Activated B cell treated with CpG ODN at 0.5 μM for 24 hours (primary cell): ENCODE measurements around the gene DLG2. TPM values are rescaled to one million over a fixed set of nuclear protein-coding genes. Genes with fewer than 3 reads are reported as not detected.

ENCODE experiments used
- ATAC-seq: fragments of 200-7000 bp; cut with Tn5 transposase; one replicate; pipeline ENCODE4 v1.10.0; 2021; ENCODE audit warnings: low read depth, mild to moderate bottlenecking, moderate library complexity
- CTCF ChIA-PET: fragments of 350-600 bp; sonication (Branson Sonifier 250); formaldehyde crosslinking; loops from one replicate; lab custom pipeline; 2021; ENCODE audit warnings: antibody characterized with exemption; lab: Charles Lee
- POLR2A ChIA-PET: fragments of 350-600 bp; sonication (Branson Sonifier 250); formaldehyde crosslinking; loops from one replicate; lab custom pipeline; 2021; ENCODE audit warnings: antibody characterized with exemption; lab: Charles Lee
- DNase-seq: peaks from one replicate; pipeline ENCODE4 v3.0.0; 2022
- H3K27ac Mint-ChIP-seq: one replicate; pipeline ENCODE4 v1.8.0; 2020; ENCODE audit warnings: mixed read lengths
- H3K27me3 Mint-ChIP-seq: one replicate; pipeline ENCODE4 v1.8.0; 2021; ENCODE audit warnings: mixed read lengths
- H3K36me3 Mint-ChIP-seq: one replicate; pipeline ENCODE4 v1.8.0; 2021; ENCODE audit warnings: low read depth, mixed read lengths
- H3K4me1 Mint-ChIP-seq: one replicate; pipeline ENCODE4 v1.8.0; 2021; ENCODE audit warnings: mixed read lengths
- H3K4me3 Mint-ChIP-seq: one replicate; pipeline ENCODE4 v1.8.0; 2020; ENCODE audit warnings: mild to moderate bottlenecking, mixed read lengths
- H3K9me3 Mint-ChIP-seq: one replicate; pipeline ENCODE4 v1.8.0; 2020; ENCODE audit warnings: mixed read lengths
- CTCF ChIP-seq: fragments of 200-600 bp; IDR thresholded peaks from one replicate; pipeline ENCODE4 v1.8.0; 2022; ENCODE audit warnings: antibody characterized with exemption, mild to moderate bottlenecking
- intact Hi-C: fragments of 100-400 bp; cut with micrococcal nuclease; formaldehyde crosslinking; loops from one replicate; pipeline ENCODE4 v1.15.1; 2024
- total RNA-seq: library from RNA; stranded (reverse); gene quantifications from 2 replicates; pipeline ENCODE4 v1.2.3, GENCODE V29; 2022

Gene DLG2
- total RNA-seq, 1 donor from 2014 or later = 2.7 TPM

GRCh38 chr11:83571302-83571701, 2055.8 kb downstream of the DLG2 start:
- ATAC-seq (no peak), DNase-seq (no peak)
- no peak for TF ChIP-seq CTCF
- POLR2A ChIA-PET = no interaction called here
- Mint-ChIP-seq H3K4me3 (no peak overlapping the region), H3K4me1 (no peaks in the 10 kb centered on the region), H3K9me3 (no peaks in the 10 kb centered on the region), H3K27me3 (peaks cover 19% of the 10 kb centered on the region), H3K27ac (no peak overlapping the region), H3K36me3 (no peaks in the 10 kb centered on the region)
- CTCF ChIA-PET = no interaction called here
- intact Hi-C loops = no loop called here

GRCh38 chr11:83569134-83569805, 2057.9 kb downstream of the DLG2 start:
- Mint-ChIP-seq H3K27ac (no peak overlapping the region), H3K27me3 (peaks cover 22% of the 10 kb centered on the region), H3K4me1 (no peaks in the 10 kb centered on the region), H3K36me3 (no peaks in the 10 kb centered on the region), H3K9me3 (no peaks in the 10 kb centered on the region), H3K4me3 (no peak overlapping the region)
- no peak for TF ChIP-seq CTCF
- POLR2A ChIA-PET = no interaction called here
- intact Hi-C loops = no loop called here
- DNase-seq (no peak), ATAC-seq (no peak)
- CTCF ChIA-PET = no interaction called here

GRCh38 chr11:83568516-83568915, 2058.6 kb downstream of the DLG2 start:
- peaks cover 22% of the 10 kb centered on the region for H3K27me3 Mint-ChIP-seq
- no peak overlapping the region for H3K4me3 Mint-ChIP-seq
- TF ChIP-seq CTCF = no peak
- DNase-seq (no peak), ATAC-seq (no peak)
- no peak overlapping the region for H3K27ac Mint-ChIP-seq
- POLR2A ChIA-PET = no interaction called here
- CTCF ChIA-PET = no interaction called here
- H3K9me3 Mint-ChIP-seq = no peaks in the 10 kb centered on the region
- no peaks in the 10 kb centered on the region for H3K36me3 Mint-ChIP-seq
- intact Hi-C loops = no loop called here
- no peaks in the 10 kb centered on the region for H3K4me1 Mint-ChIP-seq

- peaks cover 22% of the 10 kb centered on the region for H3K27me3 Mint-ChIP-seq
- H3K27ac Mint-ChIP-seq = no peak overlapping the region
- DNase-seq (no peak), ATAC-seq (no peak)
- no peaks in the 10 kb centered on the region for H3K9me3 Mint-ChIP-seq
- H3K4me1 Mint-ChIP-seq = no peaks in the 10 kb centered on the region
- no peak overlapping the region for H3K4me3 Mint-ChIP-seq
- POLR2A ChIA-PET = no interaction called here
- intact Hi-C loops = no loop called here
- CTCF ChIA-PET = no interaction called here
- TF ChIP-seq CTCF = no peak
- H3K36me3 Mint-ChIP-seq = no peaks in the 10 kb centered on the region
These were observed 2060.2 kb downstream of the DLG2 start for GRCh38 chr11:83566950-83567349.

GRCh38 chr11:83564870-83565269, 2062.3 kb downstream of the DLG2 start:
- no peak for TF ChIP-seq CTCF
- Mint-ChIP-seq H3K4me1 (no peaks in the 10 kb centered on the region), H3K4me3 (no peak overlapping the region), H3K9me3 (no peaks in the 10 kb centered on the region), H3K27ac (no peak overlapping the region), H3K27me3 (peaks cover 20% of the 10 kb centered on the region), H3K36me3 (no peaks in the 10 kb centered on the region)
- ChIA-PET POLR2A (no interaction called here), CTCF (no interaction called here)
- DNase-seq = no peak
- no peak for ATAC-seq
- intact Hi-C loops = no loop called here
